ENCODE data around the gene LST1. TPM values are rescaled to one million over a fixed set of nuclear protein-coding genes. Genes with fewer than 3 reads are reported as not detected.

Gene LST1
- total RNA-seq, 1 experiment from 2014 or later = 0.66 TPM

DNA sequence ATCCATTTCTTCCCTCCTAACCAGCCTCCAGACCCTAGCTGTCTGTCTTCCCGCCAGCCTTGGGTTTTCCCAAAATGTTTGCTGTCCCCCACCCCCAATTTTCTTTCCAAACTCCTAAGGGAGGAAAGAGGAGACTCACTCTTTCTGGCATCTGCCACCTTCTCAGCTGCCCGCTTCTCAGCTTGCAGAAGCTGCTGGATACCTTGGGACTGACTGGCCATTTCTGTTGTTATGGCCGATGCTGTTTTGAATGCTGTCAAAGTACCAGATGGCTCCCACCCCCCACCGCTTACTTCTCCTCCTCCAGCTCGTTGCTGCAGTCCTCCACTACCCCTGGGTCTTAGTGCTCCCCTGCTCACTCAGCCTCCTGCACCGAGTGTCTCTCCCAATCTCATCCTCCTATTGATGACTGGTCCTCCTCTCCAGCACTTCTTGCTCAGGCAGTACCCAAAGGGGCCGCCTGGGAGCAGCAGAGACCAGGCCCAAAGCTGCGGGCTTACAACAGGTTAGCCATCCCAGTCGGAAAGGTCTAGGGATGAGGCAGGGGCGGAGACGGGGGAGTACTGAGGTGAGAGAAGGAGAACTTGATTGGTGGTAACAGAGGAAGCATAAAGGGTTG, 39.6 kb upstream of the LST1 start, which contains the start of gene ATP6V1G2 (continued):
- TF ChIP-seq CTCF (IDR thresholded peaks at IDR 0.05) (peak; percentile 80), JUN (CRISPR knock-in tag; IDR thresholded peaks at IDR 0.05) (no peak), ETV6 (CRISPR knock-in tag; IDR thresholded peaks at IDR 0.05) (peak; percentile 82; the same call in 1 of the 2 replicates)
- TF ChIP-seq, protein P1, sequence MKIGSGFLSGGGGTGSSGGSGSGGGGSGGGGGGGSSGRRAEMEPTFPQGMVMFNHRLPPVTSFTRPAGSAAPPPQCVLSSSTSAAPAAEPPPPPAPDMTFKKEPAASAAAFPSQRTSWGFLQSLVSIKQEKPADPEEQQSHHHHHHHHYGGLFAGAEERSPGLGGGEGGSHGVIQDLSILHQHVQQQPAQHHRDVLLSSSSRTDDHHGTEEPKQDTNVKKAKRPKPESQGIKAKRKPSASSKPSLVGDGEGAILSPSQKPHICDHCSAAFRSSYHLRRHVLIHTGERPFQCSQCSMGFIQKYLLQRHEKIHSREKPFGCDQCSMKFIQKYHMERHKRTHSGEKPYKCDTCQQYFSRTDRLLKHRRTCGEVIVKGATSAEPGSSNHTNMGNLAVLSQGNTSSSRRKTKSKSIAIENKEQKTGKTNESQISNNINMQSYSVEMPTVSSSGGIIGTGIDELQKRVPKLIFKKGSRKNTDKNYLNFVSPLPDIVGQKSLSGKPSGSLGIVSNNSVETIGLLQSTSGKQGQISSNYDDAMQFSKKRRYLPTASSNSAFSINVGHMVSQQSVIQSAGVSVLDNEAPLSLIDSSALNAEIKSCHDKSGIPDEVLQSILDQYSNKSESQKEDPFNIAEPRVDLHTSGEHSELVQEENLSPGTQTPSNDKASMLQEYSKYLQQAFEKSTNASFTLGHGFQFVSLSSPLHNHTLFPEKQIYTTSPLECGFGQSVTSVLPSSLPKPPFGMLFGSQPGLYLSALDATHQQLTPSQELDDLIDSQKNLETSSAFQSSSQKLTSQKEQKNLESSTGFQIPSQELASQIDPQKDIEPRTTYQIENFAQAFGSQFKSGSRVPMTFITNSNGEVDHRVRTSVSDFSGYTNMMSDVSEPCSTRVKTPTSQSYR (CRISPR knock-in tag; IDR thresholded peaks at IDR 0.05) = 0 out of 2 replicates have a peak, but pooled peaks have one; percentile 48

DNA sequence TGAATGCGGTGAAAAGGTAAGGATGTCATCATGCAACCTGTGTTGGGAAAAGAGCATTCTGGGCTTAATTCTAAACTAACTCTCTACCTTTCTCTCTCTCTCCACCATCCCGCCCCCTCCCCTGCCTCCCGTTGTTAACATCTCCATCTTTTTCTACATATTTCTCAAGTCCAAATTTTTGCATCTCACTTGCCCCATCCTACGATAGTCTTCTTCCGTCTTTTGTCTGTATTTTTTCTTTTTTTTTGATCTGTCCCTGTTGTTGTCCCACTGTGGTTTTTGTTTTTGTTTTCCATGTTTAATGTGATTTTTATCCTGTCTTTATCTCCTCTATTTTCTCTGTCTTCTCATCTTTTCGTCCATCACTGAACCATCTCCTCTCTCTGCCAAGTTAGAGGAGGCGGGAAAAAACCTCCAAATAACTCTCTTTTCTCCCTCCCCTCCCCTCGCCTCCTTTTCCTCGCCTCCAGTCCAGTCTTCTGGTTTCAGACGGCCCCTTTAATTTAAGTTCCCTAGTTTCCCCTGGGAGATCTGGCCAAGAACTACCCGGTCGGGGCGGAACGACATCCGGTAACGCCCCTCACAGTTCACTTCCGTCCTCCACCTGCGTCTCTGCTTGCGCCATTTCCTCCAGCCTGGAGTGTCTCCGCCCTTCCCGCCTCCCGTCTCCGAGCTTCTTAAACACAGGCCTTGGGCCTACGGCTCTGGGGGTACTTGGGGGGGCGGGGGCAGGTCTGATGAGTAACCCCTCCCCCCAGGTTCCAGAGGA, 38.9 kb upstream of the LST1 start, which contains the start of gene NFKBIL1:
Gene NFKBIL1, plus strand, starts transcription at position 651 of the 769 bp plus-strand sequence. Its CDS starts 87 bp downstream, at position 738.
- TF ChIP-seq, protein P2, sequence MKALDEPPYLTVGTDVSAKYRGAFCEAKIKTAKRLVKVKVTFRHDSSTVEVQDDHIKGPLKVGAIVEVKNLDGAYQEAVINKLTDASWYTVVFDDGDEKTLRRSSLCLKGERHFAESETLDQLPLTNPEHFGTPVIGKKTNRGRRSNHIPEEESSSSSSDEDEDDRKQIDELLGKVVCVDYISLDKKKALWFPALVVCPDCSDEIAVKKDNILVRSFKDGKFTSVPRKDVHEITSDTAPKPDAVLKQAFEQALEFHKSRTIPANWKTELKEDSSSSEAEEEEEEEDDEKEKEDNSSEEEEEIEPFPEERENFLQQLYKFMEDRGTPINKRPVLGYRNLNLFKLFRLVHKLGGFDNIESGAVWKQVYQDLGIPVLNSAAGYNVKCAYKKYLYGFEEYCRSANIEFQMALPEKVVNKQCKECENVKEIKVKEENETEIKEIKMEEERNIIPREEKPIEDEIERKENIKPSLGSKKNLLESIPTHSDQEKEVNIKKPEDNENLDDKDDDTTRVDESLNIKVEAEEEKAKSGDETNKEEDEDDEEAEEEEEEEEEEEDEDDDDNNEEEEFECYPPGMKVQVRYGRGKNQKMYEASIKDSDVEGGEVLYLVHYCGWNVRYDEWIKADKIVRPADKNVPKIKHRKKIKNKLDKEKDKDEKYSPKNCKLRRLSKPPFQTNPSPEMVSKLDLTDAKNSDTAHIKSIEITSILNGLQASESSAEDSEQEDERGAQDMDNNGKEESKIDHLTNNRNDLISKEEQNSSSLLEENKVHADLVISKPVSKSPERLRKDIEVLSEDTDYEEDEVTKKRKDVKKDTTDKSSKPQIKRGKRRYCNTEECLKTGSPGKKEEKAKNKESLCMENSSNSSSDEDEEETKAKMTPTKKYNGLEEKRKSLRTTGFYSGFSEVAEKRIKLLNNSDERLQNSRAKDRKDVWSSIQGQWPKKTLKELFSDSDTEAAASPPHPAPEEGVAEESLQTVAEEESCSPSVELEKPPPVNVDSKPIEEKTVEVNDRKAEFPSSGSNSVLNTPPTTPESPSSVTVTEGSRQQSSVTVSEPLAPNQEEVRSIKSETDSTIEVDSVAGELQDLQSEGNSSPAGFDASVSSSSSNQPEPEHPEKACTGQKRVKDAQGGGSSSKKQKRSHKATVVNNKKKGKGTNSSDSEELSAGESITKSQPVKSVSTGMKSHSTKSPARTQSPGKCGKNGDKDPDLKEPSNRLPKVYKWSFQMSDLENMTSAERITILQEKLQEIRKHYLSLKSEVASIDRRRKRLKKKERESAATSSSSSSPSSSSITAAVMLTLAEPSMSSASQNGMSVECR (CRISPR knock-in tag; IDR thresholded peaks at IDR 0.05; ENCODE audit: borderline replicate concordance) = 0 out of 2 replicates have a peak, but pooled peaks have one; percentile 9
- peak; percentile 86 for TF ChIP-seq GABPB1 (CRISPR knock-in tag; IDR thresholded peaks at IDR 0.05)
- TF ChIP-seq SP1 (CRISPR knock-in tag; conservative IDR thresholded peaks at IDR 0.05) = peak; percentile 87
- 0 out of 2 replicates have a peak, but pooled peaks have one; percentile 52 for TF ChIP-seq CREM (CRISPR knock-in tag; IDR thresholded peaks at IDR 0.05)
- TF ChIP-seq KAT7 (CRISPR knock-in tag; IDR thresholded peaks at IDR 0.05; ENCODE audit: borderline replicate concordance) = no peak
- TF ChIP-seq FOXK1 (CRISPR knock-in tag; IDR thresholded peaks at IDR 0.05) = 0 out of 2 replicates have a peak, but pooled peaks have one; percentile 50
- no peak for TF ChIP-seq USF1 (CRISPR knock-in tag; IDR thresholded peaks at IDR 0.05)
- ChIA-PET CTCF (interaction anchor here (0.6 to 7.2 kb wide), 28 partner anchors 9 to 405 kb away, joined by 3 to 319 read pairs (median 4); partner anchors contain the start of genes AIF1, C6orf47, GPANK1 and LST1), POLR2A (interaction anchor here (0.5 to 2.0 kb wide), 15 partner anchors 18 to 1425 kb away, joined by 3 to 13 read pairs (median 5); partner anchors contain the start of genes GPANK1, MCCD1, MICB and NEU1)
- no peaks in the 10 kb centered on the region for H3K27me3 Mint-ChIP-seq (ENCODE audit: low read depth)
- peak within 1 kb of the TSS; percentile 82 for H3K4me3 Mint-ChIP-seq
- peaks cover 17% of the 10 kb centered on the region for H3K36me3 Mint-ChIP-seq
- peak; percentile 94 for DNase-seq (ENCODE audit: low spot score)
- H3K4me1 Mint-ChIP-seq = peaks cover 22% of the 10 kb centered on the region
- peak within 1 kb of the TSS; percentile 98 for H3K27ac Mint-ChIP-seq
- ATAC-seq = peak; percentile 67
- H3K9me3 Mint-ChIP-seq = no peaks in the 10 kb centered on the region

All from WTC11 (cell line).